ENCODE measurements around the gene GATA1. TPM values are rescaled to one million over a fixed set of nuclear protein-coding genes. Genes with fewer than 3 reads are reported as not detected.
"Not testable (repeated sequence)": the region's sequence is repeated elsewhere in the genome, so short reads cannot be mapped to it uniquely, and the experiment has no call there.

The GATA1 gene
- polyA plus RNA-seq, 3 donors: 0.40 to 0.74 (median 0.74) TPM

DNA sequence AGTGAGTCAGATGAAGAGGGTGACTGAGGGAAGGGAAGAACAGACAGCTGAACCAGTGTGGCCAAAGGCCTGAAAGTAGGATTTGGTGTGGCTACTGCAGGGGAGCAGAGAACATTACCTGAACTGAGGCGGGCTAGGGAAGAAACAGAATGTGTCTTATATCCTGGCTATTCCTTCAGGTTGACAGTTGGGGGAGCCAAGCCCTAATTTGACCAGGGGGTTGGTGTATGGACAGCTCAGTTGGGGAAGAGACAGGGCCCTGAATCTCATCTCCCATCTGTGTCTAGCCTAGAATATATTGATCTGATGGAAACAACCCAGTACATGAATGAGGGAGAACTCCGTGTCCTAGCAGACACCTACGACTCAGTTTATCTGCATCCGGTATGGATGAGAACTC lies 19.7 kb downstream of the GATA1 start:
- no peak for DNase-seq (ENCODE audit: low read depth in 3 of 3, low spot score in 2 of 3)

- DNase-seq (ENCODE audit: low read depth in 3 of 3, low spot score in 2 of 3): no peak
Measured at GRCh38 chrX:48813644-48814043, 27.3 kb downstream of the GATA1 start.

DNA sequence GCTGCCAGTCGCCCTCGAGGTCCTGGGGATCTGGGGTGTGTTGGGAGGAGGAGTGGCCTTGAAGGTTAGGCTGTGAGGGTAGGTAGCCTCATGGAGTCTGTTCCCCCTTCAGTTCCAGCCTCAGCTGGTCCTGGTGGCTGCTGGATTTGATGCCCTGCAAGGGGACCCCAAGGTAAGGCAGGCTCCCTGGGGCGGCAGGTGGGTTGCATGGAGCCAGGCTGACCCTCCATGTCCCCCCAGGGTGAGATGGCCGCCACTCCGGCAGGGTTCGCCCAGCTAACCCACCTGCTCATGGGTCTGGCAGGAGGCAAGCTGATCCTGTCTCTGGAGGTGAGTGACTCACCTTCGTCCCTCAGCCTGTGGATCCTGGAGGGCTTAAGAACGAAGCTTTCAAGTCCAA lies 28.3 kb downstream of the GATA1 start:
- no peak for DNase-seq (ENCODE audit: low read depth in 3 of 3, low spot score in 2 of 3)

DNA sequence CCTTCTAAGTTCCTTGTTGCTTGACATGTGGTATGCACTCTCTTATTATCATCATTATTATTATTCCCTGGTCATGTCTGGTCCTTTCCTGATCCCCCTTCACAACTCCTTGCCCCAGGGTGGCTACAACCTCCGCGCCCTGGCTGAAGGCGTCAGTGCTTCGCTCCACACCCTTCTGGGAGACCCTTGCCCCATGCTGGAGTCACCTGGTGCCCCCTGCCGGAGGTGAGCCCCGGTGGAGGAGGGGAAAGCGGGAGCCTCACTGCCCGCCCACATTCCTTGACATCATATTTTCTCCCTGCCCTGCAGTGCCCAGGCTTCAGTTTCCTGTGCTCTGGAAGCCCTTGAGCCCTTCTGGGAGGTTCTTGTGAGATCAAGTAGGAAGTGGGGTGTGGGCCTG lies 28.9 kb downstream of the GATA1 start:
- DNase-seq (ENCODE audit: low read depth in 3 of 3, low spot score in 2 of 3): no peak

GRCh38 chrX:48816014-48816810 lies 29.8 kb downstream of the GATA1 start:
- no peak for DNase-seq (ENCODE audit: low read depth in 3 of 3, low spot score in 2 of 3)

- no peak for DNase-seq (ENCODE audit: low read depth in 3 of 3, low spot score in 2 of 3)
Measured at GRCh38 chrX:48818098-48818497, 31.7 kb downstream of the GATA1 start.

GRCh38 chrX:48818866-48819265 lies 32.5 kb downstream of the GATA1 start:
- DNase-seq (ENCODE audit: low read depth in 3 of 3, low spot score in 2 of 3): no peak

DNA sequence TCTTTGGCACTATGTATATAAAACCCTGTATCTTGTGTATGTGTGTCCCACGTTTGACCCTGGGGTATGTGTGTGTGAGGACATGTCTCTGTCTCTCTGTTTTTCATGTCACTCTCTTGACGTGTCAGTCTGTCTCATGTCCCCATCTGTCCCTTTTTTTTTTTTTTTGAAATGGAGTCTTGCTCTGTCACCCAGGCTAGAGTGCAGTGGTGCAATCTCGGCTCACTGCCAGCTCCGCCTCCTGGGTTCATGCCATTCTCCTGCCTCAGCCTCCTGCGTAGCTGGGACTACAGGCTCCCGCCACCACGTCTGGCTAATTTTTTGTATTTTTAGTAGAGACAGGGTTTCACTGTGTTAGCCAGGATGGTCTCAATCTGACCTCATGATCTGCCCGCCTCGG lies 33.0 kb downstream of the GATA1 start:
- DNase-seq (ENCODE audit: low read depth in 3 of 3, low spot score in 2 of 3): not testable (repeated sequence)

- DNase-seq (ENCODE audit: low read depth in 3 of 3, low spot score in 2 of 3): no peak
Measured at GRCh38 chrX:48823053-48823452, 36.7 kb downstream of the GATA1 start.

DNA sequence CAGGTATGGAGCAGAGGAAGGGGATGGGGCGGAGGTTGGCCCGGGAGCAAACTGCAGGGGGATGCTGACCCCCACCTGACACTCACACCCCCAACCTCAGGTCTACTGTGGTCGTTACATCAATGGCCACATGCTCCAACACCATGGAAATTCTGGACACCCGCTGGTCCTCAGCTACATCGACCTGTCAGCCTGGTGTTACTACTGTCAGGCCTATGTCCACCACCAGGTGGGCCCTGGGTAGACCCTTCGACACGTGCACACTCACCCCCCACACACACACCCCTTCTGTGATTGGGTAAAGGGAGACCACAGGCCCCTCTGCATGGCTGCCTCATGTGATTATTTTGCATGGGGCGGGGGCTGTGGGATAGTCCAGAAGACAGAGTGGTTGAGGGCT lies 37.7 kb downstream of the GATA1 start:
- DNase-seq (ENCODE audit: low read depth in 3 of 3, low spot score in 2 of 3): no peak

GRCh38 chrX:48826135-48826875 lies 39.9 kb downstream of the GATA1 start, which contains the start of gene ERAS:
Gene ERAS, plus strand, starts transcription at chrX:48826513. Its CDS starts 2,611 bp downstream, at chrX:48829124.
- DNase-seq (ENCODE audit: low read depth in 3 of 3, low spot score in 2 of 3): no peak

GRCh38 chrX:48826876-48827653 lies 40.7 kb downstream of the GATA1 start:
- DNase-seq (ENCODE audit: low read depth in 3 of 3, low spot score in 2 of 3): no peak

GRCh38 chrX:48827654-48827968 lies 41.2 kb downstream of the GATA1 start:
- DNase-seq (ENCODE audit: low read depth in 3 of 3, low spot score in 2 of 3): no peak

DNA sequence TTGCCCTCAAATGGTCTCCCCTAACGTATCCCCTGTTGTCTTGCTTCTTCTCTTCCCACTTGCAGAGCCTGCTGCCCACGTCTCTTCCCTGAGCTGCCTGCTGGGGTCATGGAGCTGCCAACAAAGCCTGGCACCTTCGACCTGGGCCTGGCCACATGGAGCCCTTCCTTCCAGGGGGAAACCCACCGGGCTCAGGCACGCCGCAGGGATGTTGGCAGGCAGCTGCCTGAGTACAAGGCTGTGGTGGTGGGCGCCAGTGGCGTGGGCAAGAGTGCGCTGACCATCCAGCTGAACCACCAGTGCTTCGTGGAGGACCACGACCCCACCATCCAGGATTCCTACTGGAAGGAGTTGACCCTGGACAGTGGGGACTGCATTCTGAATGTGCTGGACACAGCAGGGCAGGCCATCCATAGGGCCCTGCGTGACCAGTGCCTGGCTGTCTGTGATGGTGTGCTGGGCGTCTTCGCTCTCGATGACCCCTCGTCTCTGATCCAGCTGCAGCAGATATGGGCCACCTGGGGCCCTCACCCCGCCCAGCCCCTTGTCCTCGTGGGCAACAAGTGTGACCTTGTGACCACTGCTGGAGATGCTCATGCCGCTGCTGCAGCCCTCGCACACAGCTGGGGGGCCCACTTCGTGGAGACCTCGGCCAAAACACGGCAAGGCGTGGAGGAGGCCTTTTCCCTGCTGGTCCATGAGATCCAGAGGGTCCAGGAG lies 42.8 kb downstream of the GATA1 start:
- DNase-seq (ENCODE audit: low read depth in 3 of 3, low spot score in 2 of 3): no peak

DNA sequence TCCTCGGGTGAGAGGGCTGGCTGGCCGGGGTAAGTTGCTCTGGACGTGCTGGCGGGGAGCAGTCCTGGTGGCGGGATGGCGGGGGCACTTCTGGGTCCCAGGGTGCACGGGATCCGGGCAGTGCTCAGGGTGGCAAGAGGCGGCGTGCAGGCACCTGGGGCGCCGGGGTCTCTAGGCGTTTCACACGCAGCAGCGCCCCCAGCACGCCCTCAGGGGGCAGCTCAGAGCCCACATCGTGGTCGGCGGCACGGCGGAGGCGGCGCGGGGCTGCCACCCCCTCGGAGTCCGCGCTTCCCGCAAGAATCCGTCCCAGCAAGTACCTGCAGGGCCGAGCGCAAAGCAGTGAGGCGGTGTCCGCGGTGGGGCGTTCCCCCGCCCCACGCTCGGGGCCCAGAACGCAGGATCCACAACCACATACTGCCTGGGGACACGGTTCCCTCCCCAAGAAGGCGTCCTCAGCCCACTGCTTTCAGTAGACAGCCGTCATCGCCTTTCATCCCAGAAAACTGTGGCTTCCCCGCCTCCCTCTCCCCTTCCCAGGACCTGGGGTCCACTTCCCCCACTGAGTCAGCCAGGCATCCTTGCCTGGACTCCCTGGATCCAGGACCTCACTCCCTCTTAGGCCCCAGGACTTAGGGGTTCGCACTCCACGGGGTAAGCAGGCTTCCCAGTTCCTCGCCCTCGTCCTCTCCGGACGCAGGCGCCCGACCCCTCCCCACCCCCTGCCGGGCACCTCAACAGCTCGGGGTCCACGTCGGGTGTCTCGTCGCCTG lies 44.9 kb downstream of the GATA1 start:
- no peak for DNase-seq (ENCODE audit: low read depth in 3 of 3, low spot score in 2 of 3)

DNA sequence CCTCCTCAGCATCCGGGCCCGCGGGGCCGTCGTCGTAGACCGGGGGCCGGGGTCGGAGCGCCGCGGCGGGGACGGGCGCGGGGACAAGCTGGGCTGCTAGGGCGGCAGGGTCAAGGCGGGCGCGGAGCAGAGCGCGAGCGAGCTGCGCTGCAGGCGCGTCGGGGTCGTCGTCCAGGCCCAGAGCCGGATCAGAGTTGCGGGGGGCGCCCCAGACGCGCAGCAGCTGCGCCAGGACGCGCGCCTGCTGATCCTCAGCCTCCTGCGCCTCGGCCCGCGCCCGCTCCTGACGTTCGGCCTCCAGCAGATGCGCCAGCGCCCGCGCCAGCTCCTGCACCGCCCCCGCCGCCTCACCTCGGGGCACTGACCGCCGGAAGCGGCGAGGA lies 45.5 kb downstream of the GATA1 start:
- no peak for DNase-seq (ENCODE audit: low read depth in 3 of 3, low spot score in 2 of 3)

- no peak for DNase-seq (ENCODE audit: low read depth in 3 of 3, low spot score in 2 of 3)
Measured at GRCh38 chrX:48833542-48834138, 47.2 kb downstream of the GATA1 start.

GRCh38 chrX:48834383-48834709 lies 48.0 kb downstream of the GATA1 start:
- no peak for DNase-seq (ENCODE audit: low read depth in 3 of 3, low spot score in 2 of 3)

DNA sequence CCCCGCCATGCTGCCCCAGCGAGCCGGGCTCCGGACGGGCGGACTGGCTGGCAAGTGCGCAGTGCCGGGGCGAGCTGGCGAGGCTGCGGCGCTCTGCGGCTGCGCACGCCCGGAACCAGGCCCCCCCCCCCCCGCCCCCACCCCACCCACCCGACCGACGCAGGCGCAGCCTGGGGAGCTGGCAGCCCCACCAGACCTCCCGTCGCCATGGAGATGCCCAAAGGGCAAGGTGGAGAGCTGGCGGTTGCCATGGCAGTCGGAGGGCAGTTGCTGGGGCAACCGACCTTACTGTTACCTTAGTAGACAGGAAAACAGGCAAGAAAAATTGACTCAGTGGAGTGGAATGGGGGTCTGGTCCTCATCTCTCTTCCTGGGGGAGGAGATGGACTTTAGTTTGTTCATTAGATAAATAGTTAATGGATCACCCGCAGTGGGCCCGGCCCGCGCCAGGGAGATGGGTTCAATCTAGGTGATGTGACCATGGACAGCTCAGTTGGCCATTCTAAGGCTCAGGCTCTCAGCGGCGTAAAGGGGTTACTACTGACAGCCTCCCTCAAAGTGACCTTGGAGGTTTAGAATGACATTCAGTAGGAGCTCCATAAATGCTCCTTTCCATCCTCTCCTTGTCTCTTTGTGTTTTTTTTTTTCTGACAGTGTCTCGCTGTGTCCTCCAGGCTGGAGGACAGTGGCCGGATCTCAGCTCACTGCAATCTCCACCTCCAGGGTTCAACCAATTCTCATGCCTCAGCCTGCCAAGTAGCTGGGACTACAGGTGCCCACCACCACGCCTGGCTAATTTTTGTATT lies 49.3 kb downstream of the GATA1 start, which contains the start of gene PCSK1N:
PCSK1N (minus strand) TSS at position 87 of the 806 bp plus-strand sequence; CDS start at position 9, 78 bp downstream.
- peak in 1 of 3 donors; percentile 18 for DNase-seq (ENCODE audit: low read depth in 3 of 3, low spot score in 2 of 3)

All from right renal cortex interstitium (tissue), 3 donors.